HG02938 (cell line): ENCODE results near the gene LARGE1.

Source experiments
- ATAC-seq: cut with Tn5 transposase; IDR thresholded peaks from one replicate; pipeline ENCODE4 v1.9.1; 2021; ENCODE audit warnings: mild to moderate bottlenecking, moderate library complexity; ENCODE audit not compliant: unreplicated experiment

LARGE1 gene

GRCh38 chr22:33337524-33337923 is 582.8 kb downstream of the LARGE1 start:
- no peak for ATAC-seq

GRCh38 chr22:33335611-33336279 is 584.5 kb downstream of the LARGE1 start:
- ATAC-seq = no peak

DNA sequence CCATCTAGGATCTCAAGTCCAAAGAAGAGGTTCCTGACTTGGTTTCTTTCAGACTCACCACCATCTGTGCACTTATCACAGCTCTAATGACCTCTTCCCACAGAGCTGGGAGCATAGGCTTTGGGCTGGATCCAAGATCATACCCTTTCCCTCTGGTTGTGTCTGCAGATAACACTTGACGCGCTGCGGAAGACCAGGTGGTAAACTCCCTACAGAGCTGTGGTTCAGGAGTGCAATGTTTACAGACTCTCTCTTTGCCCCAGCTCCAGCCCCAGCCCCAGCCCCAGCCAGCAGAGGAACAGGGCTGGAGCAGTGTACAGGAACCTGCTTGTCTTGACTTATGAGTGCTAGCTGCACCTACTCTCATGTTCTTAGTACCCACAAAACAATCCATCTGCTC is 587.7 kb downstream of the LARGE1 start:
- ATAC-seq = no peak

GRCh38 chr22:33331017-33331416 is 589.3 kb downstream of the LARGE1 start:
- ATAC-seq = no peak

DNA sequence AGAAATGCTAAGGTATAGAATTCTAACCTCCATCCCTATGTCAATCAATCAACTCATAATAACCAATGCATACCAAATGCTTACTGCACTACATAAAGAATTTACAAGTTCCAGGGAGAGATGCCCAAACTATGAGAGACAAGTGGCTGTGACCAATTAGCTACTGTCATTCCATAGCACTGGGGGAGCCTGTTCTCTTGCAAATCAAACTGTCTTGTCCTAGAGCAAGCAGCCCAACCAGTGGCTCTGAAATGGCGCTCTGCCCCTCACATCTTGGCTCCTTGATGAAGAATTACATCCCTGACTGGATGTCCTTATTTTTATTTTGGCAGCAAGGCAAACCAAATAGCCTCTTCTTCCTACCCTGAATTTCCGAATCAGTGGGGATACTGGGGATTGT is 589.7 kb downstream of the LARGE1 start:
- ATAC-seq = no peak

GRCh38 chr22:33329398-33329797 is 590.9 kb downstream of the LARGE1 start:
- no peak for ATAC-seq

GRCh38 chr22:33328789-33329296 is 591.4 kb downstream of the LARGE1 start:
- ATAC-seq = no peak

DNA sequence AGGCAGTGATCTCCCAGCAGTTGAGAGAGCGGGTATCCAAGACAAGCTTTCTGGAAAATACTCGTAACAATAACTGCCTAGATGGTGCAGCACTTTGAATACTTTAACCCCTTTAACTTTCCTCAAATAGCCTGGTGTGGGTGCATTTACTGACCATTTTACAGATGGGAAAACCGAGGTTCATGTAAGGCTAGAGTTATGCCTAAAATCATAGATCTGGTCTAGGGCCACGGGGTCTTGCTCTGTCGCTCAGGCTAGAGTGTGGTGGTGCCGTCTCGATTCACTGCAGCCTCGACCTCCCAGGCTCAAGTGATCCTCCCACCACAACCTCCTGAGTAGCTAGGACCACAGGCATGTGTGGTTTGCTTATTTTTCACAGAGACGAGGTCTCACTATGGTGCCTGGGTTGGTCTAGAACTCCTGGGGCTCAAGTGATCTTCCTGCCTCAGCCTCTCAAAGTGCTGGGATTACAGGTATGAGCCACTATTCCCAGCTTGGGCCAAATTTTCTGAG is 592.9 kb downstream of the LARGE1 start:
- no peak for ATAC-seq

DNA sequence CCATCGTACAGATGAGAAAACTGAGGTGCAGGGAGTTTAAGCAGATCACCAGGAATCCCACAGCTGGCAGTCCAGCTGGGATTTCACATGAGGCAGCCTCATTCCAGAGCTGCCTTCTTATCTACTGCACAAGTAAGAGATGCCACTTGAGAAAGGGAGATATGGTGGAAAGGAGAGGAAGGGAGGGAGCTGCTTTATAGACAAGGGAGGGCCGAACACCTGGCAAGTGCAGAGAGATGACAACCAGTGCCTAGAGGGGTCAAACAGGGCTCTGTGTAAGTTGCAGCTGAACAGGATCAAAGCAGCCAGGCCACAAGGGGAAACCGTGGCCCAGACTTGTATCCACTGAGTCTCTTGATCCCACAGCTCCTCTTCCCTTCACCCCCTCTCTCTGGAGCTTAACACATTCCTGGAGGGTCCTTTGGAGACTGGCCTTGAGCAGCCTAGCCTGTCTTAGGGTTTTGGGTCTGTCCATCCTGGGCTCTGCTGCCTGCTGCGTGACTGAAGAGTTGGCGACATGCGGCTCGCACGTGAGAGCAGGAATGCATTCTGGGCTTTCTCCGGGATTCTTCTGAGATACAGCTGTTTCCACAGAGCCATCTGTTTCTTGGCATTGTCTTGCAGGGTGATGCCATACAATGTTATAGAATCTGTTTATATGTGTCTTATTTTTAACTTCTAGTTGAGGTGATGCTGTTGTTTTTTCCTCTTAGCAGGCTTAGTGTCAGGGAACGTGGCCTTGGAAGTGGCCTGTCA is 593.6 kb downstream of the LARGE1 start:
- no peak for ATAC-seq

- peak; percentile 55 for ATAC-seq
Observed at GRCh38 chr22:33325232-33326004, 594.9 kb downstream of the LARGE1 start.

DNA sequence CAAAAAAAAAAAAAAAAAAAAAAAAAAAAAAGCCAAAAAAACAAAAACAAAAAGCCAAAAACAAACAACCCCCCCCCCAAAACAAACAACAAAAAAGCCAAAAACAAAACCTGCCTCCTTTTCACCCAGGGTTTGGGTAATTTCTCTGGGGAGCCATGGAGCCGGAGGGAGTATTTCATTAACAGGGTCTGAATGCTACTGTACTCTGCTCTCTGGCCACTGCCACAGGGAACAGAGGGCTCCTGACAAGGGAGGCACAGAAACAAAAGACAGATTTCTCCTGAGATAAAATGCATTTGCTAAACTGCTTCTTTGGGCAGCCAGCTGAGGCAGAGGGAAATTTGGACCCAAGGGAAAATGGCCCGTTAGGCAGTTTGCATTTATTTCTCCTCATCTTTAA is 596.0 kb downstream of the LARGE1 start:
- ATAC-seq = no peak

GRCh38 chr22:33321466-33321865 is 598.8 kb downstream of the LARGE1 start:
- no peak for ATAC-seq

DNA sequence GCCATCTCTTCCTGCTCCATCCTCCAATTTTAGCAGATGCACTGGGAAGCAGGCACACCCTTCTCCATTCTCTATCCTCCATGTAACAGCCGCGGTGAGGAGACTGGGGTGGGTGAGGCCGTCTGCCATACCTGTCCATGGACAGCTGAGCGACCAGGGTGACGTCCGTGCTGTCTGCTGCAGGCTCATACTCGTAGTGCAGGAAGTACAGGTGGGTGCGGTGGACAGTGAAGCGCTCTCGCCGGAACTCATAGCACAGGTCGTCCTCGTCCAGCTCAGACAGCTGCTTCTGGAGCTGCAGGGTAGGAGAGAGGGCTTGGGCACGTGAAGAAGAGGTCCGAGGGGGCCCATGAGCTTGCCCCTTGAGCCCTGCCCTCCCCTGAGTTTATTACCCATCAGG is 604.3 kb downstream of the LARGE1 start:
- no peak for ATAC-seq

GRCh38 chr22:33315117-33315516 is 605.2 kb downstream of the LARGE1 start:
- no peak for ATAC-seq

- no peak for ATAC-seq
Observed at GRCh38 chr22:33314316-33314715, 606.0 kb downstream of the LARGE1 start.

DNA sequence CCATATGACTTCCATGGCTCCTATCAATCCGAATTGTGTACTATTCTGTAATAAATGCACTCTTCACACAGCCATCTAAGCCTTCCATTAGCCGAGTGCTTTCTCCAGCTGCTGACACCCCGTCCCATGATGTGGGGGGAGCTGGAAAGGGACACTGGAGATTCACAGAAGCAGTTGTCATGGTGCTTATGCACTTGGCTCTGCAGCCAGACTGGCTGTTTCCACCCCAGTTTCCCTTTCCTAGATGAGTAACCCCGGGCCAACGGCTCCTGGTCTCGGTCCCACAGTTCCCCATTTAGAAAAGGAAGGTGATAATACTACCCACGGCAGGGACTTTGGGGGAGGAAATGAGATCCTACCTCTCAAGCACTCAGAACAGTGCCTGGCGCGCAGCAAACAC is 617.2 kb downstream of the LARGE1 start:
- ATAC-seq = no peak

DNA sequence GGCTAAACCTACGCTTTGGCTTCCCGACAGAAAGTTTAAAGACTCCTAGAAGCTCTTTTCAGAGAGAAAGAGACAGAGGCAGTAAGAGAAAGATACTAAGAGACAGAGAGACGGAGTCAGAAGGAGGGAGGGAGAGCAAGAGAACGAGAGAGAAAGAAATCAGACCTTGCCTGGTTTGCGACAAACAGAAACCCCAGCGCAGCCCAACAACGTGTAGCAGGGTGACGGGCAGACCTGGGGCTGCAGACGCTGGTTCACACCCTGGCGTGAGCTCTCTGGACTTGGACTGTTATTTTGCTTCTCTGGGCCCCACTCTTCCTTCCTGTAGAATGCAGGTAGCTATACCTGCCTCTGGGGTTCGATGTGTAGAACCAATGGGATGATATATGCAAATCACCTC is 617.7 kb downstream of the LARGE1 start:
- ATAC-seq = no peak

GRCh38 chr22:33302049-33302545 is 618.2 kb downstream of the LARGE1 start:
- no peak for ATAC-seq

- ATAC-seq = no peak
Observed at GRCh38 chr22:33300165-33300564, 620.1 kb downstream of the LARGE1 start.

DNA sequence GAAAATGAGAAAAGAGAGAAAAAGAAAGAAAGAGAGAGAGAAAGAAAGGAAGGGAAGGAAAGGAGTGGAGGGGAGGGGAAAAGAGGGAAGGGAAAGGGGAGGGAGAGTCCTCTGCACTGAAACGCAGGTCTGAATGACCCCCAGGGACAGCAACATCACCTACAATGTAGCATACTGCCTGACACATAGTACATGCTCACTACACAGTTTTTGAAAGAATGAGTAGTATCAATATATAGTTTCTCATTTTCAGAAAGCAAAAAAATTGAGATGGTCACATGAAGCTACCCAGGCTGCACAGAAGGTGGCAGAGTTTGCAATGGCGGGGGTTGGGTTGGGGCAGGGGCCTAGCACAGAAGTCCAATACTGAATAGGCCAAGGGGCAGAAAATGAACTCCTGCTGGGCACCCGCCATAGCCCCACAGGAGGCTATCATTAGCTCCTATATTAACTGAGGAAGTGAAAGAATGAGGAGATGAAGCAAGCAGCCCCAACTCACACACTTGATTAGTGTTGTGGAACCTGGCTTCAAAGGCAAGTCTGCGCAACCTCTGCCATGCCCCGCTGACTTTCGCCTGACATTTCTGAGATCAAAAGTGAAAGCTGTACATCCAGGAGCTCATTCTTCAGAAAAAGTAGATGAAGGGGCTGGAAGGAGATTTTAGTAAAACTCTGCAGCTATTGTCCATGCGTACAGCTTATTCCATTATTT is 620.9 kb downstream of the LARGE1 start:
- peak; percentile 92 for ATAC-seq

GRCh38 chr22:33296941-33297340 is 623.3 kb downstream of the LARGE1 start:
- no peak for ATAC-seq
